22Rv1 (cell line): ENCODE data around the gene PIAS4.

ENCODE experiments used
- ZFX ChIP-seq: fragments of 450-650 bp; IDR thresholded peaks from 2 replicates; pipeline ENCODE4 v1.6.1; 2017; ENCODE audit warnings: antibody characterized with exemption, borderline replicate concordance
- TF ChIP-seq, protein P1 (sequence below): fragments of 450-650 bp; IDR thresholded peaks from 2 replicates; pipeline ENCODE4 v1.5.1; 2017; ENCODE audit warnings: mild to moderate bottlenecking

DNA sequence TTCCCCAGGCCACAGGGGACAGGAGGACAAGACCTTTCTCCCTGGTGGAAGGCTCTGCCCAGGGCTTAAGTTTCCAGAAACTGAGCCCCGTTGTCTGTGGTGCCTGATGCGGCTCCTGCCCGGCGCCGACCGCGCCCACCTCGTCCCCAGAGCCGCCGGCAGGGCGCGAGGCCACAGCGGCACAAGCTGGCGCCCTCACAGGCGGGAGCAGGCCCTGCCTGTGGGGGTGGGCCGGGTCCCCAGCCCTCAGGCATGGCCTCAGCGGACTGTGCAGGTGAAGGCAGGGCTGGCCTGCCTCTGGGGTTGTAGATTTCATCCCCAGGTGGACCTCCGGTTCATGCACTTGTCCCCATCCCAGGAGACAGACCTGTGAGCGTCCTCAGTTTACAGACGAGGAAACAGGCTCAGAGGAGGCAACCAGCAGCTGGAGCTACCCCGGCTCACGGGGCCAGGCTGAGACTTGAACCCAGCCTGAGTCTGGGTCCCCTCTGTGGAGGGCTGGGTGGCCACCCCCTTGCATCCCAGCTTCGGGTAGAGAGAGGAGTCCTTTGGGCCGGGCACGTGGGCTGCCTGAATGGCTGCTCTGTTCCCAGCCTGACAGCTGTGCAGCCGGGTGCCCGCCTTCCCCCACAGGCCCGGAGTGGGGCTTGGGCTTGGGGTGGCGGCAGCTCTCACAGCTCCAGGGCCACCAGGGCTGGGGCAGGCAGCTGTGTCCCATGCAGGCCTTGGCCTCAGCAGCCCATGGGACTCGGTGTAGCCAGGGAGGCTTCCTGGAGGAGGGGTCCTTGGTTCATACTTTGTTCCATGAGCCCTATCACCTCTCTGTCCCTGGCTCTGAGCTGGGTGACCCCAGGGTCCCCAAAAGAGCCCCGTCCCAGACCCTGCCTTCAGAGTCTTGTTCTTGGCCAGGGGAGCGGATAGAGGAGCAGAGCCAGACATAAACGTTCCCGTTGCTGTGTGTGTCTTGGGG, 26.8 kb downstream of the PIAS4 start:
- TF ChIP-seq, protein P1, sequence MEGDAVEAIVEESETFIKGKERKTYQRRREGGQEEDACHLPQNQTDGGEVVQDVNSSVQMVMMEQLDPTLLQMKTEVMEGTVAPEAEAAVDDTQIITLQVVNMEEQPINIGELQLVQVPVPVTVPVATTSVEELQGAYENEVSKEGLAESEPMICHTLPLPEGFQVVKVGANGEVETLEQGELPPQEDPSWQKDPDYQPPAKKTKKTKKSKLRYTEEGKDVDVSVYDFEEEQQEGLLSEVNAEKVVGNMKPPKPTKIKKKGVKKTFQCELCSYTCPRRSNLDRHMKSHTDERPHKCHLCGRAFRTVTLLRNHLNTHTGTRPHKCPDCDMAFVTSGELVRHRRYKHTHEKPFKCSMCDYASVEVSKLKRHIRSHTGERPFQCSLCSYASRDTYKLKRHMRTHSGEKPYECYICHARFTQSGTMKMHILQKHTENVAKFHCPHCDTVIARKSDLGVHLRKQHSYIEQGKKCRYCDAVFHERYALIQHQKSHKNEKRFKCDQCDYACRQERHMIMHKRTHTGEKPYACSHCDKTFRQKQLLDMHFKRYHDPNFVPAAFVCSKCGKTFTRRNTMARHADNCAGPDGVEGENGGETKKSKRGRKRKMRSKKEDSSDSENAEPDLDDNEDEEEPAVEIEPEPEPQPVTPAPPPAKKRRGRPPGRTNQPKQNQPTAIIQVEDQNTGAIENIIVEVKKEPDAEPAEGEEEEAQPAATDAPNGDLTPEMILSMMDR, result no peak
- TF ChIP-seq ZFX, result no peak
